HG02623 (cell line): ENCODE data around the gene PPT1.

Source experiments
- ATAC-seq: cut with Tn5 transposase; IDR thresholded peaks from one replicate; pipeline ENCODE4 v1.9.1; 2021; ENCODE audit warnings: moderate library complexity; ENCODE audit not compliant: unreplicated experiment

PPT1 gene

DNA sequence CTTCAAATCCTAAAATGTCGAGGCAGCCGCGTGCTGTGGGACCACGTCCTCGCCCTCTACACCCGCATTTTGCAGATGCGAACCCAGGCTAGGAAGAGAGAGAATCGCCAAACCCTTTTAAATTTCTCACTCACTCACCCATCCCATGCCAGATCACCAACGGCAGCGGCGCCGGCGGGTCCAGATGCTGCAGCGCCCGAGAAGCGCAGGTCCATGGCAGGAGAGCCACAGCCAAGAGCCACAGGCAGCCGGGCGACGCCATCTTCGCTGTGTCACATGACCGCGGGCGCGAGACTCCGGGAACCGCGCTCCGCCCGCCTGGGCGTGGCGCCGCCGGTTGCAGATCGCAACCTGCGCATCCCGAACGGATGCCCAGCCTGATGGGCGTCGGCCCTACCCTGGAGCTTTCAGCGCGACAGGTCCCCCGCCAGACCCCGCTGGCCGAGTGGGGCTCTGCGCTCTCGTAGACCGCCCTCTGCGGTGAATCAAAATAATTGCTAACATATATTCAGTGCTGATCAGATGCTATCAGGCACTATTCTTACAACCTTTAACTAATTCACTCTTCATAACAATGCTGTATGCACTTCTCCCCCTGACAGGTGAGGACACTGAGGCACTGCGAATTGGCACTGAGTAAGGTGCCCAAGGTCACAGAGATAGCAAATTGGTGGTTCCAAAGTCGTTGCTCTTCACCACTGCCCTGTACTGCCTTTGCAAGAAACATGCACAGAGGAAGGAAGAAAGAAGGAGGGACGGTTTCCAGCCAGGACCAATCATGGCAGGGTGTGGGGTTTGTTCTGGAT, at the start of gene PPT1:
TSS of gene PPT1 (minus strand) at position 276 of the 806 bp plus-strand sequence. CDS start at position 262, 14 bp downstream.
- ATAC-seq, result no peak

DNA sequence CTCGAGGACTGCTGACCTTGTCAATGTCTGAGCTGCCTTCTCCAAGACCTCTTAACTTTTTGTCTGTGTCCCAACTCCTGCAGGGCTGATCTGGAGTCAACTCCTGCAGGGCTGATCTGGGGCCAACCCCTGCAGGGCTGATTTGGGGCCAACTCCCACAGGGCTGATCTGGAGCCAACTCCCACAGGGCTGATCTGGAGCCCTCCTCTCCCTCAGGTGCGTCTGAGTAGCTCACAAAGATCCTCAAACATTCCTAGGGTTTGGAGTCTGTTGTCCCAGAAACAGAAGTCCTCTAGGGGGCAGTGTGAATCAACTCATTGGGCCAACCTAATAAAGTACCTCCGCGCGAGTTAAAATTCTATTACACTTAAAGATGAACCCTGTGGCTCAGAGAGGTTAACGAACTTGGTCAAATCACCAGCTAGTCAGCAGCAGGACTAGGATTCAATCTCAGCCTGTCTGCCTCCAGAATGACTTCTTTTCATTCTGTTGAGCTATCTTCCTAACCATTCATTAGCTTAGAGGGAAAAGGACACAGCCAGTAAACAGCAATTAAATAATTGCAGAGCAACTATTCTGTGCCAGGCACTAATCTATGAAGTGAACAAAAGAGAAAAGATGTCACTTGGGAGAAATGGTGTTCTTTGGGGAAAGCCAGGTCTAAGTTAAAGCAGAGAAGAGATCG, 47.0 kb upstream of the PPT1 start:
- no peak for ATAC-seq

DNA sequence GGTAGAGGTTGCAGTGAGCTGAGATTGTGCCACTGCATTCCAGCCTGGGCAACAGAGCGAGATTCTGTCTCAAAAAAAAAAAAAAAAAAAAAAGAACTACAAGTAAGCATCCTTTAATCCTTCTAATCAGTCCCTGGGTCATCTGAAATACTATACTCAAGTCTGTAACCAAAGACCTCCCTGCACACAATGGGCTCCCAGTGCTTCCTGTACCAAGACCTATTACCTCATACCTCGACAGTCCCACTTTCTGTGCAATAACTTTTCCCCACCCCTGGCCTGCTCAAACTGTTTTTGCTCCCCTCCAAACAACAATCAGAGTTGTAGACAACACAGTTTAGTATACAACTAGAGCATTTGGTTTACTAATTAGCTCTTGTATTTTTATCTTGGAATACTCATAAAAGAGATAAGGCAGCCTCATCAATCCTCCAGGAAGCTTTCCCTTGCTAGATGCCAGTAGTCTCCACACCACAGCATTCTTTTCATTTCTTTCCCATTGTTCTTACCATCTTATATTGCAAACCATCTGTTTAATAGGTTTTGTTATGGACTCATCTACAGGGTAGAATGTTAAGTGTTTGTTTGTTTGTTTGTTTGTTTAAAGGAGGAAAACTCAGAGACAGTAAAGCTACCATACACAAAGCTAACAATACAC, 45.0 kb upstream of the PPT1 start:
- ATAC-seq, result no peak

DNA sequence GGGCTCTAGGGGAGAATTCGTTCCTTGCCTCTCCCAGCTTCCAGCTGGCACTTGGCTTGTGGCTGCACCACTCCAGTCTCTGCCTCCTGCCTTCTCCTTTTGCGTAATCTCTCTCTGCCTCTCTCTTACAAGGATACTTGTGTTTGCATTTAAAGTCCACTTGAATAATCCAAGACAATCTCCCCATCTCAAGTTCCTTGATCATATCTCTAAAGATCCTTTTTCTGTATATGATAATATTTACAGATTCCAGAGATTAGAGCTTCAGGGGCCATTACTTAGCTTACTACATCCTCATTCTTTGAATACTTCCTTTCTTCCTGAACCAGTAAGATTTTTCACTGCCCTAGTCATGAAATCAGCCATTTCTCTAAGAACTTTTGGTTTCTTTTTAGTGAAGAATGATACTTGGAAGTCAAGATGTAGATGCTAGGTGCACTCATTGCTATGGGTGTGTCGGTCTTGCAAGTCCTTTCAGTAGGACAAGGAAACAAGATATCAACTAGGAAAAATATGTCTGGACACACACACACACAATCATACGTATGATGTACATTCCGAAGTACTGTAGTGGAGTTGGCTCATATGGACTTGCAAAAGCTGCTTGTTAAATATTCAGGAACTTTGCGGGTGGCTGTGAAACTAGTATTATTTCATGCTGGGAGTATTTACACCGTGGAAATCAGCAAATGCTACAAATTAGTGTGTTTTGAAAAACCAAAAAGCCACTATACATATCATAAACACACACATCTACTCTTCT, 43.3 kb upstream of the PPT1 start:
- ATAC-seq, result no peak

DNA sequence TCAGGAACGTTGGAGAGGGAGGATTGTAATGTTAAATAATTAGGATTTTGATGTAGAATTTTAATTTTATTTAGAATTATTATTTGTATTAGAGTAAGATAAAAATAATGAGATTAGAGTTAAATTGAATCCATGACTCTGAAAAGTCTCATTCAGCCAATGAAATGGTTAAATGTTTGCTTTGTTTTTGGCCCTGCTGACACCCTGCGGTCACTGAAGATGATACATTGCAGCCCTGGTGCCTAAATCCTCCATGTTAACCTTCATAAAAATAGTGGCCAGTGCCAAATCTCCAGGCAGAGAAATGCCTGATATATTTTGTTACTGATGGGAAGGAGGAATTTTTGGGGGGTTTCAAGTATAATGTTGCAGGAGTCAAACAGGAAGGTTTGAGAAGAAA, 36.8 kb upstream of the PPT1 start:
- no peak for ATAC-seq

DNA sequence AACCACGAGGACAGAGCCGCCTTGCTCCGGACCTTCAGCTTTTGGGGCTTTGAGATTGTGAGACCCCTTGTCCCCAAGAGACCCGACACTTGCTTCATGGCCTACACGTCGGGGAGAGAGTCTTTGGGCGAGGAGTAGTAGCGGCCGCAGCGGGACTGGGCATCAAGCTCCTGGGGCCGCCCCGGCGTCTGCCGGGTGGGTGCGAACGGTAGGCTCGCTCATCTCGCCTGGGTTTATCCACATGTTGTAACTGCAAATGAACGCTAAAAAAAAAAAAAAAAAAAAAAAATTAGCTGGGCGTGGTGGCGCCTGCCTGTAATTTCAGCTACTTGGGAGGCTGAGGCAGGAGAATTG, 36.2 kb upstream of the PPT1 start:
- no peak for ATAC-seq

DNA sequence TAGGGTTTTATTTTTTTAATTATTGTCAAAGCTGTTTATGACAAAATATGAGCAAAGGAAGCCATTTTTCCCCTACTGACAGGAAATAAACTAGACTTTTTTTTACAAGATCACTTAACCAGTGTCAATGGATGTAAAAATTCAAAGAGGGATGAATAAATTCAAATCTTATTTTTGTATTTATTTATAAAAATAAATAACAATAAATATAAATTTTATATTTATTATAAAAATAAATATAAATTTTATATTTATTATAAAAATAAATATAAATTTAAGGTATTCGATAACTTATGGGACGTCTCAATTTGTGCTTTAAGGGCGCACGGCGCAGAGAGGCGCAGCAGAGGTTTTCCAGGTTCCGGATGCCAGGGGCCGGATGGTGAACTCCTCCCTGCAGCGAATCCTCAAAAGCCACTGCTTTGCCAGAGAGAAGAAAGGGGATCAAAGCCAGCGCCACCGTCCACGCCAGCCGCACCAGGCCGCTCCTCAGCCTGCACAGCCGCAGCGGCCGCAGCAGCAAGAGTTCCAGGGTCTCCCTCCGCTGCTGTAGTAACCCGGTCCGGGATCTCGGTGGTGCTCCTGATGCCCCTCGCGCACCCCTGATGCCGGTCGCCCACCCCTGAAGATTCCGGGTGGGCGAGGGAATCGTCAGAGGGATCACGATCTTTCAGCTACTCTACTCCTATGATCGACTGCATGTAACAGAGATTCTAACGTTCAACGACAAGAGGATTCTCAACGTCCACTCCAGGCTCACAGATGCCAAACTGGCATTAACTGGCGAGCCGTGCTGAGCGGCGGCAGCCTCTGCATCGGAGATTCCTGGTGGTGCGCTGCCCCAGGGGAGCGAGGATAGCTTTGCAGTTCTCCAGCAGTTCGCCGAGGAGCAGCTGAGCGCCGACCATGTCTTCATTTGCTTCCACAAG, 35.6 kb upstream of the PPT1 start:
- ATAC-seq, result no peak

DNA sequence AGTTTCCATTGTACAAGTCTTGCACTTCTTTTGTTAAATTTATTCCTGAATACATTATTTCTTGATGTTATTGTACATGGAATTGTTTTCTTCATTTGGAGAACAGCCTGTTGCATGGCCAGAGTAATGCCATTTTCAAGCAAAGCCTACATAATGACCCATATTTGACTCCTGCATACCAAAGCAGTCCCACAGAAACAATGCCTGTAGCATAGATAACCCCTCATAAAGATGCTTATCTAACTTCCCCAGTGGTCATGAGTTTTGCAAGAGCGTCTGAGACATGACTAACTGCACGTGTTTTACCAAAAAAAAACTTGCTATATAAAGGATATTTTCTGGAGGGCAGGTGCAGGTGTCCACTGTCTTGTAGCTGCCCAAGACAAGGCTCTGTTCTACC, 33.8 kb upstream of the PPT1 start:
- no peak for ATAC-seq

DNA sequence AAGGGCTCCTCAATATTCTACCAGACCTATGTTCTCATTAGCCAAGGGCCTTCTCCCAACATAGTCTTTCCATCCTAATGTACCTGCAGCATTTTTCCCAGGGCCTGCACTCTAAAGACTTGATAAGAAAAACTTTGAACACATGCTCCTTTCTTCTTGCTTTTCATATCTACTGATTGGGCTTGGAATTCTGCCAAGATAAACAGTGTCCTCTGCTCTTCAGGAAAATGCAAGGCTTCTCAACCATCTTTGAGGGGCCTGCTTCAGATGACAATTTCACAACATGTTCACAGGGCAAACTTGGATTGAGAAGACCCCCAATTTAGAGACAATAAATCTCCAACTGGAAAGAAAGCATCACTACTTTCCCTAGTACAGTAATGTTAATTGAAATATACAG, 25.8 kb upstream of the PPT1 start:
- ATAC-seq, result no peak

DNA sequence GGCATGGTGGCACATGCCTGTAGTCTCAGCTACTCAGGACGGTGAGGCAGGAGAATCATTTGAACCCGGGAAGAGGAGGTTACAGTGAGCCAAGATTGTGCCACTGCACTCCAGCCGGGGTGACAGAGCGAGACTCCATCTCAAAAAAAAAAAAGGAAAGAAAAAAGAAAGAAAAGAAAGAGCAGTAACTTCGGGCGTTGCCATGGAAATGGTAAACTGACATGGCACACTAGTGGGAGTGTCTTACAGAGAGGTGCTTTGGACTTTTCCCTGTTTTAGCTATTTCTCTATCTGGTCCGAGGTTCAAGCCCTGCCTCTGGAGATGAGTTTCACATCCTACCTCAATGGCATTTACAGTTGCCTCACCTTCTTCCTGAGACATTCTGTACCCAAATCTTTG, 23.1 kb upstream of the PPT1 start:
- no peak for ATAC-seq

DNA sequence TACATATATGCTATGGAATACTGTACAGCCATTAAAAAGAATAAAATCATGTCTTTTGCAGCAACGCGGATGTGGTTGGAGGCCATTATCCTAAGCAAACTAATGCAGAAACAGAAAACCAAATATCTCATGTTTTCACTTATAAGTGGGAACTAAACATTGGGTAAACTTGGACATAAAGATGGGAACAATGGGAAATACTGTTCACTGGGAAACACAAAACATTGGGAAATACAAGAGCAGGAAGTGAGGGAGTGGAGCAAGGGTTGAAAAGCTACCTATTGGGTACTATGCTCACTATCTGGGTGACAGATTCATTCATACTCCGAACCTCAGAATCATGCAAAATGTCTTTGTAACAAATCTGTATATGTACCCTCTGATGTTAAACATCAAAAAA, 17.3 kb upstream of the PPT1 start:
- ATAC-seq, result no peak

DNA sequence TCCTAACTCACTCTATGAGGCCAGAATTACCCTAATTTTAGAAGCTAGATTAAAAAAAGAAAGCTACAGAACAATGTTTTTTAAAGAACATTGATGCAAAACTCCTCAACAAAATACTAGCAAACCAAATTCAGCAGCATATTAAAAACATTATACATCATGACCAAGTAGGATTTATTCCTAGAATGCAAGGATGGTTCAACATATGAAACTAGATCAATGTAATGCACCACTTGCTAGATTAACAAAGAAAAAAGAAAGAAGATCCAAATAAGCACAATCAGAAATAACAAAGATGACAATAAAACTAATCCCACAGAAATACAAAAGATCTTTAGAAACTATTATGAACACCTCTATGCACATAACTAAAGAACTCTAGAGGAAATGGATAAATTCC, 13.3 kb upstream of the PPT1 start:
- no peak for ATAC-seq

DNA sequence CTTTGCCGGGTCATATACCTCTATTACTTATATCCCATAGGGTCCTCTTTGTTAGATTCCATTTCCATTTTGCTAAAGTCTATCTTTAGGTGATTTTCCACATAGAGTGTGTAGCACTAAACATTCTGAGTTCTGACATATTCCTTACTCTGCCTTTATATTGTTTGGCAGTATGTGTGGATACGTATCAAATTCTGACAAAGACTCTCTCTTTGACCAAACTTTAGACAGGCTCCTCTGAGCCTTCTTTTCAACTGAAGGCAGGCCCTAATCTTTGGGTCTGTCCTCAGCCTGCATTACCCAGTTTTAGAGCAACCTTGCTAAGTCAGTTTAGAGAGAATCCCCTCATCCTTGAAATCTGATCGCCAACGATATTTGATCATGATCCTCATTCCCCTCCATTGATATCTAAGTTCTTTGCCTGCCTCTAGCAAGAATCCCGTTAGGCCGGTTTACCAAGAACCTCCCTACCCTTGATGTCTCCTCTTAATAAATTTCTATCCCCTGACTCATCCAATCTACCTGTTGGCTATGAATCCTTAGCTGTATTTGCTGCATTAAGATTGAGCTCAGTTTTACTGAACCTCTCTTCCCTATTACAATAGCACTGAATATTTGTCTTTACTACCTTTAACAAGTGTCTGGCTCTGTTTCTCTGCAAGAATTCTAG, 10.4 kb upstream of the PPT1 start:
- ATAC-seq, result no peak

DNA sequence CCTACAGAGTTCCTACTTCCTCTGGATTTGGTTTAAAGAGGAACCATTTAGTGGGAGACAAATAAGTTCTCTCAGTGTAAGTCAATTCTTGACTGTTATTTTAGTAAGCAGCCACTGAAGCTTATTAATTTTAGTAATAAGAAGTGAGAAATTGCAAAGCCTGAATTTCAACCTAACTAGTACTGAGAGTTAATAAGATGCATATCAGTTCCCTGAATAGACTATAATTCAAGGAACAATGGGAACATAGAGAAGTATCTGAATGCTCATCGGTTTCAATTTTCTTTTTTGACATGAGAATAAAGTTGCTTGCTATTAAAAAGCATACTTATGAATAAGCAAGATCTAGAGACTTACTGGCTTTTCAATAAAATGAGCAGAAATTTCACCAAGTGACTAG, 8.0 kb upstream of the PPT1 start:
- no peak for ATAC-seq

DNA sequence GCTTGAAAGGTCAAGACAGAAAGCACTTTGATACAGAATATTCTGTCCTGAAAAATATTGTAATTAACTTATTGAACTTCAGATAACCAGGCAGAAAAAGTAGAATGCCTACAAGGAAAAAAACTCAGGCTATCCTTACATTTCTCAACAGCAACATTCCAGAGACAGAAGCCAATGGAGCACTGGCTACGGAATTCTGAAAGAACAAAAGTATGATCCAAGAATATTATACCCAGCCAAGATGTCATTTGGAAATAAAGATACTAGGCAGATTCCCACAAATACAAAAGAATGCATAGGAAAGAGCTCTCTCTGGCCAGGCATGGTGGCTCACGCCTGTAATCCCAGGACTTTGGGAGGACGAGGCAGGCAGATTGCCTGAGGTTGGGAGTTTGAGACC, 5.8 kb upstream of the PPT1 start:
- no peak for ATAC-seq

DNA sequence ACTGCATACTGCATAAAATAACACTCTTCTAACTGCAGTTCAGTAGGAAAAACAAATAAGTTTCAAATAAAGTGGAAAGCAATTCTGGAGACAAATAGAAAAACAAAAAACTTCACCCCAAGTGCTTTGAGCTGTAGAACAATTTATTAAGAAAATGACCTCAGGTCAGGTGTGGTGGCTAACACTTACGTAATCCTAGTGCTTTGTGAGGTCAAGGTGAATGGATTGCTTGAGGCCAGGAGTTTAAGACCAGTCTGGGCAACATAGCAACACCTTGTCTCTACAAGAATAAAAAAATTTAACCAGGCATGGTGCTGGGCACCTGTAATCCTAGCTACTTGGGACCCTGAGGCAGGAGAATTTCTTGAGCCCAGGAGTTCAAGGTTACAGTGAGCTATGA, 5.0 kb upstream of the PPT1 start:
- ATAC-seq, result no peak

DNA sequence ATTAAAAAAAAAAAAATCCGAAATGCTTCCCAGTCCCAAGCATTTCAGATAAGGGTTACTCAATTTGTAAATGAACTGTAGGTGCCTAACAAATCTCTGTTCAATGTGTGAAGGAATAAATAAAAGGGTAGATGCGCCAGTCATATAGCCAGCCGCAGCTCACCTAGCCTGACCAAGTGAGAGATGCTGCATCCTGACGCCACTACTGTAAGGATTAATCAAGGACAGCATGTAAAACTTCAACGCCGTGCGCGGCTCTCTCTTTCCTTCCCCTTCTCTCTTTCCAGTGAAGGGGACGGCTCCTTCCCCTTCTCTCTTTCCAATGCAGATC, 441 bp downstream of the PPT1 start:
- ATAC-seq, result no peak

DNA sequence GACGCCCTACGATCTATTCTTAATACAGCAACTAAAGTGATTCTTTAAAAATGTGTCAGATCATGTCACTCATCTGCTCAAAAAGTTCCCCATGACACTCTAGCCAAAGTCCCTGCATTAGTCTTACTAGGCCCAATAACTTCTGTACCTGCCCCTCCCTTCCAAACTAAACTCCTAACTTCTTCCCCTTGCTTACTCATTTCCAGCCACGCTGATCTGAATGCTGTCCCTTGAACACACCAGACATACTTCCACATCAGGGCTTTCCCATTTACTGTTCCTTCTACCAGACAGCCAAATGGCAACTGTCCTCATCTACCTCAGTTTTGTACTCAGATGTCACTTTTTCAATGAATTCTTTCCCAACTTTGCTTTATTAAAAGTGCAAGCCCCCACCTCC, 1.2 kb downstream of the PPT1 start:
- ATAC-seq, result no peak

DNA sequence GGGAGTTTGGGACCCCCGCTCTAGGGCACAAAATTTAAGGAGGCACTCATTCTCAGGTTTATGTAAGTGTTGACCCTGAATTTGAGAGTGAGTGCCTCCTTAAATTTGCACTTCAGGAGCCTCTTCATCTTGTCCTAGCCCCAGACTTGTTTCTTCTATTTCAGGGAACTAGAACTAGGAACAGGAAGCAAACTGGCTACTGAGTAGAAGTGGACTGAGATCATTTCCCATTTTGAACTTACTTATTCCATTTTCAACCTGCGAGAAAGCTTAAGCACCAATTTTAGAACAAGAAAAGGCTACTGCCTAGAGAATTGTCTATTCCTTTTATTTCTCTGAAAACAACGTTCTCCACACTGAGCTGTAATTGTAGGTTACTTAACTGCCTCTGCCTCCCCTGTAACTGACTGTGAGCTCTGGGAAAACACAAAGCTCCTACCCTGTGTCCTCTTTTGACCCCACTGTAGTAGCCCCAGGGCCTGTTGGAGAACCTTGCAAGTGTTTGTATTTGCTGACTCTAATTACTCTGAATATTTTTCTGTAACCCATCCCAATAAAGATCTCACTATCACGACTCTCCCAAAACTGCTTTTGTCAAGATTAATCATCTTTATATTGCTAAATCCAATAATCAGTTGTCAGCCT, 2.5 kb downstream of the PPT1 start:
- no peak for ATAC-seq
